Stimulated activated CD4-positive, alpha-beta T cell treated with anti-CD3 and anti-CD28 coated beads, TNF-alpha, amount 100 ng/mL, for 48 hours (primary cell): ENCODE results near the gene MED27.

ENCODE experiments used
- DNase-seq, 3 donors: peaks; one replicate each; pipeline ENCODE4 v3.0.0-alpha.2; 2020; ENCODE audit warnings: low read depth in 3 of 3

Gene MED27

GRCh38 chr9:132043708-132044107 lies 36.0 kb downstream of the MED27 start:
- DNase-seq = no peak

DNA sequence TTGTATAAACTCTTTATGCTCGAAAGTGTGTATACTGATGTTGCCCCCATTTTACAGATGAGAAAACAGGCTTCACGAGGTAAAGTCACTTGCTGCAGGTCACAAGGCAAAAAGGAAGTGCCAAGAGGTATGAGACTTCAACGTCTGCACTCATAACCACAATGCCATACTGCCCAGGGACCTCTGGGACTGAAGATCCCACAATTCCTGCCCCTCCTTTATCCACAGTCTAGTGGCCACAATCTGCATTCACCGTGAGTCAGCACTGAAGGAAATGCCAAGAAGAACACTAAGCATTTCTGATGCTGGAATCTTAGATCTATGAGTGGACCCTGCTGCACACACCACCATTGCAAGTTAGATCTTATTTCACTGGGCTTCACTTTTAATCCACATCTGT lies 37.3 kb downstream of the MED27 start:
- DNase-seq = no peak

DNA sequence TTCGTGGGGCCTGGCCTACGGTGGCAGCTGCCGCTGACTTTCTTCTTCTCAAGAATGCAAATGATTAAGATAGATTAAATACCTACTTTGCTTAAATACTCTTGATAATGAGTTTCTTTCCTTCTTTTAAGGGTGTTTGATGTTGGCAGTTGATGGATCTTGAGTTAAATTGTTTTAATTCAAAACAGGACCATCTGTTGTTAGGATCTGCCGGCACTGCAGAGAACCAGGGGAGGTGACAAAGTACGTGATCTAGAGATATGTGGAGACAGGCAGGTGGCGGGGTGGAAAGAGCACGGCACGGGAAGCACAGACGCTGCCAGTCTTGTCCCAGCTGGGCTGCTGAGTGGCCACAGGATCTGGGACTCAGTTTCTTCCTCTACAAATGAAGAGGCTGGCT lies 37.9 kb downstream of the MED27 start:
- DNase-seq = no peak

GRCh38 chr9:132040808-132041207 lies 38.9 kb downstream of the MED27 start:
- DNase-seq = no peak

- no peak for DNase-seq
These were observed 39.4 kb downstream of the MED27 start for GRCh38 chr9:132040246-132040645.

DNA sequence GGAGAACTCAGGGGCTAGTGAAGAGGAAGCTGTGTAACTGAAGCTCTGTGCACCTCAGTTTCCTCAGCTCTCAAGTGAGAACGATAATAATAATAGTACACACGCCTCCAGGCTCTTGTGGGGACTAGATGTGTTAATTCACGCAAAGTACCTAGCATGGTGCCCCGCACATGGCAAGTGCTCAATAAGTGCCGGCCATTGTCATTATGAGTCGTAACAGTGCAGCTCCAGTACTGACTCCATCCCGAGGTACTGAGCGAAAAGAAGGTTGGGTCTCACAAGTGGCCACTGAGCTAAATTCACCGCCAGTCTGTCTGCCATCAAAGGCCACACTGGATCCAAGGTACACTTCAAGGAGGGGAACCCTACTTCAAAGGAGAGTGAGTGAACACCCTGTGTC lies 40.4 kb downstream of the MED27 start:
- DNase-seq = no peak

- DNase-seq = no peak
These were observed 42.2 kb downstream of the MED27 start for GRCh38 chr9:132037458-132037857.

- no peak for DNase-seq
These were observed 43.1 kb downstream of the MED27 start for GRCh38 chr9:132036521-132036920.

DNA sequence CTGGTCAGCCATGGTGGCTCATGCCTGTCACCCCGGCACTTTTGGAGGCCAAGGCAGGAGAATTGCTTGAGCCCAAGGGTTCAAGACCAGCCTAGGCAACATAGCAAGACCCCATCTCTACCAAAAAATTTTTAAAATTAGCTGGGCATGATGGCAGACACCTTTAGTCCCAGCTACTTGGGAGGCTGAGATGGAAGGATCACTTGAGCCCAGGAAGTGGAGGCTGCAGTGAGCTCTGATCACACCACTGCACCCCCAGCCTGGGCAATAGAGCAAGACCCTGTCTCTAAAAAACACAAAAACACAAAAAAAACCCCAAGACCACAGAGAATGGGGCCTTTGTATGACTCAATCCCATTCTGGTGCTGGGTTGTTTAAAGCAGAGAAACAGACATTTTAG lies 44.0 kb downstream of the MED27 start:
- DNase-seq = no peak

GRCh38 chr9:132032238-132032950 lies 47.3 kb downstream of the MED27 start:
- DNase-seq = no peak

DNA sequence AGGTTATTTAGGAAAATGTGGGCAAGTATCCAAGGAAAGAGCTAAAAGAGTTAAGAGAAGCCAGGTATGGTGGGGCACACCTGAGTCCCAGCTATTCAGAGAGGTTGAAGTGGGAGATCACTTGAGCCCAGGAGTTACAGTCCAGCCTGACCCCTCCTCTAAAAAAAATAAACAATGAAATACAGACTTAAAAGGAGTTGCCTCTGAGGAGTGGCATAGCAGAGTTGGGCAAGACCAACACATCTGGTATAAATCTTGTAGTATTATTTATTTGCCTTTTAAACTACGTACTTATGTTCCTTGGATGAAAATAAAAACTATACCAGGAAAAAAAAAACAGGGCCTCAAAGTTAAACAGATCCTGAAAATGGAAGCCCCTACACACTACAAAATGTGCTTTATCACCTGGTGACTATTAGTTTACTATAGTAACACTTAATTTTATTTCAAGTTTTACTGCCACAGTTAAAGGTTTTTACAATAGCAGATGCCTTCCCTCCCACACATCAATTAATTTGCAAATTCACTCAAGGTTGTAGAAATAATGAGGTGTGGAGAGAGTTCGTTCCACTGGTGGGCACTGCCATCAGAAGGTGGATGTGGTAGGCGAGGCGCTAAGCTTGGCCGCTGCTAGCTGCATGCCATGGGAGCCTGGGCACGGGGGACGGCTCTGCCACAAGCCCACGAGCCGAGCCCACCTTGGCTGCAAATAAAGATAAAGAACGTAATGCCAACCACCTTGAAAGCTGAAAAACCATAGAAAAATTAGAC lies 48.0 kb downstream of the MED27 start:
- DNase-seq = no peak

DNA sequence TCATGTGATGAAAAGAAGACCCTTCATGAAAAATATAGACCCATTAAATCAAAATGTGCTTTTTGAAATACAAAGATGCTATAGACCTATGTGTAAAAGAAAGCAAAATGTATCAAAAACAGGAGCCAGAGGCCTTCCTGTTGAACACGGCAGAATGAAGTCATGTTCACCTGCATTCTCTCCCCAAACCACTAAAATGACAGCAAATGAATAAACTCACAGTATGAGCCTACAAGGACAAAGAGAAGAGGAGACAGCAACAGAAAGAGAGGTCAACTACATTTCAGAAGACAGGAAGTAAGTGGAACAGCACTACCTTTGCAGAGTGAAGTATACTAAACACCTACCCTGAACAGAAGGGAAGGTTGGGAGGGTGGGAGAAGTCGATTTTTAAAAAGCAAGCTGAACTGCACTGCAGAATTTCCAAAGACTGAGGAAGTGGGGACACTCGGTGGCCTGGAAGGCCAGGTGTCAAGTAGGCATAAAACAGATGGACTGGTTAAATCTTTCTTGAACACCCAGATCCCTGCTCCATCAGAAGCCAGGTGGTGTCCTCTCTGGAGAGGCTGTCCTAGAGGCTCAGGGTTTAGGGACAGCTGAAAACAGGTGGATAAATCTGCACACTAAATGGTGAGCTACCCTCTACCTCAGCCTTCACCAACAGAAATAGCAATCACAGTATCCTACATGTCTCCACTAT lies 48.9 kb downstream of the MED27 start:
- DNase-seq = no peak

GRCh38 chr9:132027752-132028663 lies 51.7 kb downstream of the MED27 start:
- DNase-seq = no peak

DNA sequence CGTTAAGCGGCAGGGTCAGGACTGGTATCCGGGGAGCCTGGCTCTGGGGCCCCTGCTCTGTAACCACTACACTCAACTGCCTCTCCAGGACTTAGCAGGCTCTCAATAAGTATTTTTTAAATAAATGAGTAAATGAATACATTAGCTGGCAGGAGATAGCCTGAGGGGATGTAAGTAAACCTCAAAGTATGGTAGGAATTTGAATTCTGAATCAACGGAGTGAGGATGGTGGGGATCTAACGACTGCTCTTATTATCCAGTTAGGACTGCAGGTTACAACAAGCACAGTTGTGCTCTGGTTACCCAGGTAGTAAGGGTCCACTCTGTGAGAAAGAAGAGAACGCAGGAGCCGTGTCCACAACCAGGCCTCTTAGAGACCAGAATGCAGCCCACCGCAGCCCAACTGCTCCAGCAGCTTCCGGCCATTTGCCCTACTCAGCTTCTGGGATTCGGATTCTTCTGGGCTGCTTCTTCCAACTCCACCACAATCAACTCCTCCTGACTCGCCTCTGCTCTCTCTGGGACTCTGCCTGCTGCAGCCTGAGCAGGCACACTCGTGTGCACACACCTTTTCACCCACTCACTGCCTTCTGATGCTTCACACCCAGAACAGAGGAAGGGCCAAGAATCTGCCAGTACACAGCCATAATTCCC lies 52.6 kb downstream of the MED27 start:
- no peak for DNase-seq

GRCh38 chr9:132025766-132026165 lies 53.9 kb downstream of the MED27 start:
- no peak for DNase-seq

GRCh38 chr9:132024589-132024988 lies 55.1 kb downstream of the MED27 start:
- no peak for DNase-seq

DNA sequence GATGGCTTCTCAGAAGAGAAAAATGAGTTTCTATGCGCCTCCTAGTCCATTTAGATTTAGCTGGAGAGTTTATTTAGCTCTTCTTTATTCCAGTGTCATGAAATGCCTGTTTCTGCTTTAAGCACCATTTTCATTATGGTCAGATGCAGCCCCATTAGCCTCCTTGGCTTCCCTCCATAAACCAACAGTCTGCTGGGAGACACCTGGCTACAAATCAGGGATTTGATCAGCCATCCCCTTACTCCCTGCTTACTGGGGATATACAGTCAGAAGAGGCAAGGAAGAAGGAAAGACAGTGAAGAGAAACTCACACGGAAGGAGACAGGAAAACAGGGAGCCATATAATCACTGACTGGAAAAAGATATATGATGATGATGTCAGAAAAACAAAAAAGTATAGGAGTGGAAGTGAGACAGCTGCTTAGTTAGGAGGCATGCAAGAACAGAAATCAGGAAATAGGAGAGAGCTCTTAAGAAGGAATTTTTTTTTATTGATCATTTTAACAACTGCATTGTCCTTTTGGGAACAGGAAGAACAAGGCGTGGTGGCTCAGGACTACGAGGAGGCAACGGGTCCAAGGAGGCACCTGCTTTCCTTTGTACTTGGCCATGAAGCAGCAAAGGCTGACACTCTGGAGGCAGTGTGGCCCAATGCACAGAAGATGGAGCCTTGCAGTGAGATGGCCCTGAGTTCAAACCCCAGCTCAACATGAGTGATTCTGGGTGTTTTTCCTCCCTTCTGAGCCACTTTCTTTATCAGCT lies 56.1 kb downstream of the MED27 start:
- no peak for DNase-seq

DNA sequence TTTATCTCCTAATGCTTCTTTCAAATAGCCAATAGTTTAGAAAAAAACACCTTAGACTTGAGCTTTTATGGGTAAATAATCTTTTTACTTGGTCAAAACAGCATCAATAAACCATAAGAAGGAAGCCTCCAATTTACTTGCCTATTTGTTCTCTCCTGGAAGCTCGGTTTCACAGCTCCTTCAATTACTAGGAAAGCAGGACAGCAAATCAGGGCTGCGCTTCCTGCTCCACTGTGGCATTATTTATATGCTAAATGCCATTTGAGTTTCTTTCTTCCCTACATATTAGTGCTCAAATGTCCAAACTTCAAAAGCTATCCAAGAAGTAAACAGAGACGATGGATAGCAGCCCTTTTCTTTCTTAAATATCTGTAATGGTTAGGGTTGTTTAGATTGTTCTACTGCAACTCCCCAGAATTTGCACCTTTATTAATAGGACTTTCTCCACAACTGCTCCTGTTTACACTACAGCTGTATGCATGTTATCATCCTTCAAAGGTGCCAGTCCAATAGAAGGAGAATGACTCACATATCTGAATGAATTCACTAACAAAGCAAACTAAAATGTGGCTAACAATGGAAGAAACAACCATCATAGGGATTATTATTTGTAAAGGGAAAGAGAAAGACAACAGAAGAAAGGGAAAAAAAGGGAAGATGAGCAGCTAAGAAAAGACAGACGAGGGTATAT lies 58.7 kb downstream of the MED27 start:
- no peak for DNase-seq

DNA sequence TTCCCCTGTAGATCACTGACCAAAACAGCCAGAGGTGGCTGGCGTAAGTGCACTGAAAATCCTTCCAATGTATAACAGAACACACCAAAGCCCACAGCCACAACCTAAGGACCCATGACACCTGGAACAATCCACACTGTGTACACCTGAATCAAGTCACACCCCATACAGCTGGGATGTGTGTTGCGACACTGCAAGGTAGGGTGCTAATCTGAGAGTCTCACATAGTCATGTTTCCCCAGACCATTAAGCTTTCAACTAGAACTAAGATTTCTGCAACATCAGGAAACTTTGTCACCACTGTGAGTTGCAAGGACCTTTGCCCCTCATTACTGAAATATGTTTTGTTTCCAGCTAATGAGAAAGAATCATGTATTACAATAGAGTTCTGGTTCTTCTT lies 59.4 kb downstream of the MED27 start:
- no peak for DNase-seq

- DNase-seq = no peak
These were observed 60.0 kb downstream of the MED27 start for GRCh38 chr9:132019702-132020101.
